ENCODE data around the gene MPC2.

- no peak for TF ChIP-seq EZH2phosphoT487 (IDR thresholded peaks at IDR 0.05; ENCODE audit: insufficient read depth, low read depth)
- no peak for TF ChIP-seq EZH2 (IDR thresholded peaks at IDR 0.05; ENCODE audit: insufficient read depth, poor library complexity, severe bottlenecking)
These were observed 32.2 kb downstream of the MPC2 start for GRCh38 chr1:167904652-167905130.

All from GM23248 (cell line).